Superior temporal gyrus (tissue), 1 donor: ENCODE measurements around the gene GLP1R.

Experiments used
- DNase-seq: peaks from one replicate; pipeline ENCODE4 v3.0.0-alpha.2; 2016; ENCODE audit errors: extremely low spot score

GLP1R gene

GRCh38 chr6:39062014-39062740 is 13.6 kb downstream of the GLP1R start:
- no peak for DNase-seq

- no peak for DNase-seq
These were observed 14.9 kb downstream of the GLP1R start for GRCh38 chr6:39063526-39063925.

GRCh38 chr6:39065561-39065960 is 17.0 kb downstream of the GLP1R start:
- DNase-seq, result no peak

GRCh38 chr6:39068391-39068790 is 19.8 kb downstream of the GLP1R start:
- DNase-seq, result no peak

- DNase-seq, result no peak
These were observed 24.2 kb downstream of the GLP1R start for GRCh38 chr6:39072830-39073229.

DNA sequence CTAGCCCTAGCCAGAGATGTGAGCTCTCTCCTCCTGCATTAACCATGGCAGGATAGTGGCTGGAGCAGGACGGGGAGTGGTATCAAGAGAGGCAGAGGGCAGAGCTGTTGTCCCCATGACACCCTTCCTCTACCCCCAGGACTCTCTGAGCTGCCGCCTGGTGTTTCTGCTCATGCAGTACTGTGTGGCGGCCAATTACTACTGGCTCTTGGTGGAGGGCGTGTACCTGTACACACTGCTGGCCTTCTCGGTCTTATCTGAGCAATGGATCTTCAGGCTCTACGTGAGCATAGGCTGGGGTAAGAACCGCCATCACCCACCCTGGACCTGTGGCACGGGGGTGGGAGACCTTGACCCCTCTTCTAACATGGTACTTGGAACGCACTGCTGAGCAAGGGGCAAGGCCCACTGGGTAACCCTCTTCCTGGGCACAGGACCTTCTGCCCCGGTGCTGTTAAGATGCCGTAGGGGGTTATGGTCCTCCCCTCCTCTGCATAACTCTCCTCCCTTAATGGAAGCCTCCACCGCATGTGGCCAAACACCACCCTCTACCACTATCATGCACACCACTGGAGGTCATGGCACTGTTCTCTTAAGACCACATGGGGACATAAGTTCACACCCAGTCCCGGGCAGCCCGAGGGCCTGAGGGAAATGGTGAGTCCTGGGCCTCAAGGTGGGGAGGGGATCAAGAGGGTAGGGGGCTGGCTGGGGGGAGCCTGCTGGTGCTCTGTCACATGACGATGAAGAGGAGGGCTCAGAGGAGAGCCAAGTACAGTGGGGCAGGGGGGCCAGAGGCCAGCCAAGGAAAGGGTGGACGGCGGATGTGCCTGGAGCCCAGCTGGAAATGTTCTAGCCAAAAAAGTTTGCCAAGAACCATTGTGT is 25.1 kb downstream of the GLP1R start:
- no peak for DNase-seq

DNA sequence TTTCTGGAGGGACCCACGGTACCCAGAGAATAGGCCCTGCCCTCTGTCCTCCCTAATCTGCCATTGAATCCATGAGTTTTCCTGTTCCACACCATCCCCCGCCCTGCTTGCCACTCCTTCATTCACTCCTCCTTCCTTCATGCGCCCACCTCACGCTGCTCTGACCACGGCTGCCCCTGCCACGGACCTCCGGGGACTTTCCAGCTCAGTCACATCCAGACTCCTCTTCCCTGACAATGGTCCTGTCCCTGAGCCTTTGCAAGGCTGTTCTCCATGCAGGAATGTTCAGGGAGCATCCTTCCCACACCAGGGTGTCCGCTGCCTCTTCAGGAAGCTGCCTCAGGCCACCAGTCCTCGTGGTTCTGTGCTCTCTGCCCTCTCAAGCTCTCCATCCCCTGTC is 25.9 kb downstream of the GLP1R start:
- no peak for DNase-seq

- no peak for DNase-seq
These were observed 26.6 kb downstream of the GLP1R start for GRCh38 chr6:39075010-39075686.

GRCh38 chr6:39075807-39076622 is 27.4 kb downstream of the GLP1R start:
- no peak for DNase-seq

GRCh38 chr6:39076623-39077535 is 28.3 kb downstream of the GLP1R start:
- DNase-seq, result no peak

GRCh38 chr6:39077882-39078594 is 29.5 kb downstream of the GLP1R start:
- DNase-seq, result no peak

- no peak for DNase-seq
These were observed 30.1 kb downstream of the GLP1R start for GRCh38 chr6:39078695-39079094.

- DNase-seq, result no peak
These were observed 30.9 kb downstream of the GLP1R start for GRCh38 chr6:39079197-39080125.

GRCh38 chr6:39080246-39080875 is 31.8 kb downstream of the GLP1R start:
- DNase-seq, result no peak

DNA sequence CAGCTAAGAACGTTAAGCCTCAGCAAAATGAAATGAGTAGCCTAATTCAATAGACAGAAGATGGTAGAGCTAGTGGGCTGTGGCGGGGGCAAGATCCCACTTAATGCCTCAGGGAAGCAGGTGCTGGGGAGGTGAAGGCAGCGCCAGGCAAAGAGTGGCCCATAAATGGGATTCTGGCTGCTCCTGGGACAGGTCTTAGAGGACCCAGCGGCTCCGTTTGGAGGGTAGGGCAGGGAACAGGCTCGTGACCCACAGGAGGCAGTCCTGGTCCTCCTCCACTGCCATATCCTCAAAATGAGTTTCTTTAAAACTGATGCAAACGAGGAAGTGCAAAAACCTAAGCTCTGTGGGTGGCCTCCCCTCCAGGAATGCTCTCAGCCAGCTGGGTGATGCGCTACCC is 33.7 kb downstream of the GLP1R start:
- no peak for DNase-seq

- no peak for DNase-seq
These were observed 34.7 kb downstream of the GLP1R start for GRCh38 chr6:39083231-39083634.

DNA sequence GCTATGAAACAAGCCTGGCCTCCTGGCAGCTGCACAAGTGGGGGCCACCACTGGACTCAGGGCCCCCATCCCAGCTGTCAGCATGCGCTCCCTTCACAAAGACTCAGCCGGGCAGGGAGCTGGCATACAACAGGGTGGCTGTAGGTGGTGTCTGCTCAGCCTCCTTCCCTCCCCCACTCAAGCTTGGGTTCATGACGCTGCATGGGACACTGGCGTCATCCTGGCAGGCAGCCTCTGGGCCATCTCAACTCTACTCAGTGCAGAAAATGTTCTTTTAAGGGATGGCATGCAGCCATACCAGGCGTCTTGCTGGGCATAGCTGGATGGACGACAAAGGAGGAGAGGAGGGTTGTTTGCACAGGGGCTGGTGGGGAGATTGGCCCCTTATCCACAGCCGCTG is 35.9 kb downstream of the GLP1R start:
- no peak for DNase-seq

- no peak for DNase-seq
These were observed 36.7 kb downstream of the GLP1R start for GRCh38 chr6:39085129-39085797.
